ENCODE data around the gene ACTN4.

Gene ACTN4

GRCh38 chr19:38663156-38663651, 15.8 kb downstream of the ACTN4 start:
- TF ChIP-seq CTCF (IDR thresholded peaks at IDR 0.05; ENCODE audit: low read depth, low read length) (no peak), EZH2phosphoT487 (IDR thresholded peaks at IDR 0.05; ENCODE audit: low read depth) (no peak)
- Histone ChIP-seq H3K4me3 (ENCODE audit: low read length) (no peak overlapping the region), H3K79me2 (ENCODE audit: low read length) (peaks cover 98% of the 10 kb centered on the region), H3K27me3 (ENCODE audit: low read depth, low read length) (no peaks in the 10 kb centered on the region), H3K4me2 (ENCODE audit: low read length) (no peak overlapping the region), H3K4me1 (ENCODE audit: low read length) (peaks cover 16% of the 10 kb centered on the region), H3K27ac (ENCODE audit: low read length) (no peak overlapping the region), H4K20me1 (ENCODE audit: insufficient read depth, low read length) (peaks cover 84% of the 10 kb centered on the region), H2AFZ (ENCODE audit: low read depth, low read length) (no peak overlapping the region), H3K36me3 (replicated peaks; ENCODE audit: low read depth, low read length) (peaks cover 30% of the 10 kb centered on the region), H3K9ac (ENCODE audit: low read length) (no peak overlapping the region), H3K9me3 (ENCODE audit: insufficient read depth, low read length) (no peaks in the 10 kb centered on the region)

- no peak overlapping the region for H3K9ac ChIP-seq (ENCODE audit: low read length)
- peaks cover 98% of the 10 kb centered on the region for H3K79me2 ChIP-seq (ENCODE audit: low read length)
- H3K27me3 ChIP-seq (ENCODE audit: low read depth, low read length), result no peaks in the 10 kb centered on the region
- H2AFZ ChIP-seq (ENCODE audit: low read depth, low read length), result no peak overlapping the region
- peaks cover 28% of the 10 kb centered on the region for H3K36me3 ChIP-seq (replicated peaks; ENCODE audit: low read depth, low read length)
- H3K4me2 ChIP-seq (ENCODE audit: low read length), result peak overlapping the region; percentile 15; the same call in 1 of the 2 replicates
- H3K4me1 ChIP-seq (ENCODE audit: low read length), result peaks cover 13% of the 10 kb centered on the region
- no peak overlapping the region for H3K27ac ChIP-seq (ENCODE audit: low read length)
- H3K9me3 ChIP-seq (ENCODE audit: insufficient read depth, low read length), result no peaks in the 10 kb centered on the region
- no peak overlapping the region for H3K4me3 ChIP-seq (ENCODE audit: low read length)
- no peak for TF ChIP-seq EZH2phosphoT487 (IDR thresholded peaks at IDR 0.05; ENCODE audit: low read depth)
- TF ChIP-seq CTCF (IDR thresholded peaks at IDR 0.05; ENCODE audit: low read depth, low read length), result no peak
- H4K20me1 ChIP-seq (ENCODE audit: insufficient read depth, low read length), result peaks cover 77% of the 10 kb centered on the region
These were observed 16.6 kb downstream of the ACTN4 start for GRCh38 chr19:38663957-38664502.

DNA sequence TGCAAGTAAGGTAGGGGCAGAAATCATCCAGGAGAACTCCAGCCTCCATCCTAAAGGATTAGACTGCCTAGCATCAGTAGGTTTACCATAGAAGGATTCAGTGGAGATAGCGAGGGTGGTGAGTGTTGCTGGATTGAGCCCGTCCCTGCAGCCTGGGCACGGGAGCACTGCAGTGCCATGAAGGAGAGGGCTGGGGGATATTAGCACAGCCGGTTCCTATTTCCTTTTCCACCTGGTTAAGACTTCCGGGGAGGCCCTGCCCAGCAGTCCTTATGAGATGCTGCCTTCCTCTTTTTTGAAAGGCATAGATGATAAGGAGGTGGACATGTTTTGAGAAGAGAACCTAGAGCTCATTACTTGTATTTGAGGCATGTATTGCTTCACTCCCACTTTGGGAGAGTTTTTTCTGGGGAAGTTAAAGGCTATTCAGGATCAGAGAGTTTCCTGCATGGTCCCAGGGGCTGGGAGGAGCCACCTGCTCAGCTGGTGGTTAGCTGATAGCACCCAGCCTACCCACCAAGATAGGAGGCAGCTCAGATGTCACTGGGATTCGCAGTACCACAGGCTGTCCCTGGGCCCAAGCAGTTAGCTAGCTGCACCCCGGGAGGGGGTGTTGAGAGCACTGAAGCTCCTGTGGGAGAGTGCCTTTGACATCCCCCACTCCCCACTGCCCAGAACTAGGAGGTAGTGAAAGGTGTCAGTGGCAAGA, 17.2 kb downstream of the ACTN4 start:
- Histone ChIP-seq H3K79me2 (ENCODE audit: low read length) (peaks cover 98% of the 10 kb centered on the region), H3K4me2 (ENCODE audit: low read length) (peak overlapping the region; percentile 15; the same call in 1 of the 2 replicates), H3K9me3 (ENCODE audit: insufficient read depth, low read length) (no peaks in the 10 kb centered on the region), H4K20me1 (ENCODE audit: insufficient read depth, low read length) (peaks cover 76% of the 10 kb centered on the region), H3K9ac (ENCODE audit: low read length) (no peak overlapping the region), H3K4me3 (ENCODE audit: low read length) (no peak overlapping the region), H3K27ac (ENCODE audit: low read length) (no peak overlapping the region), H3K27me3 (ENCODE audit: low read depth, low read length) (no peaks in the 10 kb centered on the region), H2AFZ (ENCODE audit: low read depth, low read length) (no peak overlapping the region), H3K36me3 (replicated peaks; ENCODE audit: low read depth, low read length) (peaks cover 24% of the 10 kb centered on the region), H3K4me1 (ENCODE audit: low read length) (peaks cover 13% of the 10 kb centered on the region)
- TF ChIP-seq EZH2phosphoT487 (IDR thresholded peaks at IDR 0.05; ENCODE audit: low read depth) (no peak), CTCF (IDR thresholded peaks at IDR 0.05; ENCODE audit: low read depth, low read length) (no peak)

- peaks cover 13% of the 10 kb centered on the region for H3K4me1 ChIP-seq (ENCODE audit: low read length)
- no peak overlapping the region for H3K27ac ChIP-seq (ENCODE audit: low read length)
- H3K4me2 ChIP-seq (ENCODE audit: low read length), result no peak overlapping the region
- H4K20me1 ChIP-seq (ENCODE audit: insufficient read depth, low read length), result peaks cover 71% of the 10 kb centered on the region
- peaks cover 24% of the 10 kb centered on the region for H3K36me3 ChIP-seq (replicated peaks; ENCODE audit: low read depth, low read length)
- H3K4me3 ChIP-seq (ENCODE audit: low read length), result no peak overlapping the region
- H3K9me3 ChIP-seq (ENCODE audit: insufficient read depth, low read length), result no peaks in the 10 kb centered on the region
- no peaks in the 10 kb centered on the region for H3K27me3 ChIP-seq (ENCODE audit: low read depth, low read length)
- H2AFZ ChIP-seq (ENCODE audit: low read depth, low read length), result no peak overlapping the region
- peaks cover 98% of the 10 kb centered on the region for H3K79me2 ChIP-seq (ENCODE audit: low read length)
- no peak overlapping the region for H3K9ac ChIP-seq (ENCODE audit: low read length)
- no peak for TF ChIP-seq CTCF (IDR thresholded peaks at IDR 0.05; ENCODE audit: low read depth, low read length)
- no peak for TF ChIP-seq EZH2phosphoT487 (IDR thresholded peaks at IDR 0.05; ENCODE audit: low read depth)
These were observed 17.9 kb downstream of the ACTN4 start for GRCh38 chr19:38665219-38665931.

Data from OCI-LY3 (cell line).